K562 (cell line): ENCODE data around the gene ELP1. TPM values are rescaled to one million over a fixed set of nuclear protein-coding genes. Genes with fewer than 3 reads are reported as not detected.

ENCODE experiments used
- RBM17 ChIP-seq: fragments of 200-400 bp; formaldehyde crosslinking; IDR thresholded peaks from 2 replicates; pipeline ENCODE4 v1.6.1; 2017; ENCODE audit warnings: low read depth, mild to moderate bottlenecking, low read length, borderline replicate concordance
- RFX1 ChIP-seq: fragments of 450-650 bp; IDR thresholded peaks from 2 replicates; pipeline ENCODE4 v1.6.1; 2016; ENCODE audit warnings: mild to moderate bottlenecking, moderate library complexity
- SIX5 ChIP-seq, 2 experiments: IDR thresholded peaks; 2 replicates each; pipeline ENCODE4 v1.6.1; 2011; ENCODE audit warnings: low read length in 2 of 2, borderline replicate concordance in 1 of 2, low read depth in 1 of 2, mild to moderate bottlenecking in 1 of 2, moderate library complexity in 1 of 2; ENCODE audit not compliant: insufficient read depth in 1 of 2
- SMARCA5 ChIP-seq: fragments of 450-650 bp; IDR thresholded peaks from 2 replicates; pipeline ENCODE4 v1.6.1; 2016
- SOX6 ChIP-seq: fragments of 450-650 bp; IDR thresholded peaks from 2 replicates; pipeline ENCODE4 v1.6.1; 2014; ENCODE audit warnings: mild to moderate bottlenecking
- ZFP30 ChIP-seq: fragments of 250-450 bp; sonication (Bioruptor Pico); IDR thresholded peaks from 2 replicates; pipeline ENCODE4 v1.8.0; 2022; ENCODE audit warnings: moderate library complexity, mild to moderate bottlenecking, inconsistent platforms, borderline replicate concordance
- ZFX ChIP-seq: sonication (generic); formaldehyde crosslinking; IDR thresholded peaks from 2 replicates; pipeline ENCODE4 v1.8.0; 2022; ENCODE audit warnings: mild to moderate bottlenecking, missing genetic modification reagents, moderate library complexity
- ZKSCAN8 ChIP-seq: fragments of 200-800 bp; sonication (Bioruptor generic); IDR thresholded peaks from 2 replicates; pipeline ENCODE4 v1.6.1; 2016; ENCODE audit warnings: missing genetic modification characterization, missing compliant biosample characterization
- ZNF121 ChIP-seq: sonication (generic); formaldehyde crosslinking; conservative IDR thresholded peaks from 2 replicates; pipeline ENCODE4 v1.8.0; 2022; ENCODE audit warnings: missing genetic modification reagents
- polyA plus RNA-seq, 8 experiments: library from polyadenylated mRNA; depleted of rRNA in 4 of 8; stranded (reverse) in 5 of 8; unstranded in 3 of 8; fragments of >200 nt; fragmentation: Nextera tagmentation in 2 of 8; fragmentation: Illumina TruSeq in 1 of 8; extraction: Ambion mirVana in 2 of 8; extraction: Trizol in 1 of 8; gene quantifications; 2 replicates each; pipeline versions ENCODE4 v1.2.1 to v1.2.3, GENCODE V29; 2011 to 2014; ENCODE audit warnings: inconsistent platforms in 1 of 8, missing spikeins in 1 of 8
- total RNA-seq, 7 experiments: library from RNA; depleted of rRNA in 6 of 7; stranded (reverse); fragments of >200 nt in 6 of 7; fragmentation: Illumina TruSeq in 2 of 7; extraction: Trizol in 2 of 7; gene quantifications; 2 replicates each; pipeline versions ENCODE4 v1.2.1 to v1.2.3, GENCODE V29; 2011 to 2021; ENCODE audit warnings: low replicate concordance in 1 of 7
- TF ChIP-seq, protein P1 (sequence below): fragments of 450-650 bp; IDR thresholded peaks from 2 replicates; pipeline ENCODE4 v1.6.1; 2016; ENCODE audit warnings: low read depth
- TF ChIP-seq, protein P2 (sequence below), 3 experiments: fragments of 200-800 bp in 1 of 3; fragments of 250-450 bp in 1 of 3; fragments of 450-650 bp in 1 of 3; sonication (Bioruptor Pico) in 1 of 3; sonication (Bioruptor generic) in 1 of 3; formaldehyde crosslinking in 1 of 3; IDR thresholded peaks; 2 replicates each; pipeline versions ENCODE4 v1.6.1 to v1.8.0; 2016 to 2022; ENCODE audit warnings: mild to moderate bottlenecking in 2 of 3, missing genetic modification characterization in 2 of 3, missing compliant biosample characterization in 1 of 3, moderate library complexity in 1 of 3
- TF ChIP-seq, protein P3 (sequence below): fragments of 450-650 bp; formaldehyde crosslinking; IDR thresholded peaks from 2 replicates; pipeline ENCODE4 v1.4.0; 2020; ENCODE audit warnings: mild to moderate bottlenecking, moderate library complexity
- TF ChIP-seq, protein P4 (sequence below): sonication (generic); formaldehyde crosslinking; IDR thresholded peaks from 2 replicates; pipeline ENCODE4 v1.4.0; 2020; ENCODE audit warnings: mild to moderate bottlenecking, missing genetic modification reagents

Gene ELP1
- total and polyA plus RNA-seq, 9 of the 15 experiments (the other 6 are each of a cell fraction or from before 2014, with no cell fraction given), result 17.0 to 48.6 (median 39.7) TPM

DNA sequence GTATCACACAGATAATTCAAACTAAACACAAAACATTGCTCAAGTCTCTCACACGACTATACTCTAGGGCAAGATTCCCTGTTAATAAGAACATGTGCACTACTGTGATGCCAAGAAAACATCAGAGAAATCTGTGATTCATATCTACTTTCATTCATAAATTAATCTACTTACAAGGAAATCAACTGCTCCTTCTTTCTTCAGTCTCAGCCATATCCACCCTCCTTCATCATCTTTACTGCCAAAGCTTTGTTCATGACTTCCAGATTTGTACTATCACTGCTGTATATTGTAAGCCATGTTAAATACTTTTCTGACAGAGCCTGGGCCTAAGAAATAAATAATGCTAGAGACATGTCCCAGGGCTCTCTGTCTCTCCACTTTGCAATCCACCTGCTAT, 44.3 kb upstream of the ELP1 start (continued):
- TF ChIP-seq, protein P1, sequence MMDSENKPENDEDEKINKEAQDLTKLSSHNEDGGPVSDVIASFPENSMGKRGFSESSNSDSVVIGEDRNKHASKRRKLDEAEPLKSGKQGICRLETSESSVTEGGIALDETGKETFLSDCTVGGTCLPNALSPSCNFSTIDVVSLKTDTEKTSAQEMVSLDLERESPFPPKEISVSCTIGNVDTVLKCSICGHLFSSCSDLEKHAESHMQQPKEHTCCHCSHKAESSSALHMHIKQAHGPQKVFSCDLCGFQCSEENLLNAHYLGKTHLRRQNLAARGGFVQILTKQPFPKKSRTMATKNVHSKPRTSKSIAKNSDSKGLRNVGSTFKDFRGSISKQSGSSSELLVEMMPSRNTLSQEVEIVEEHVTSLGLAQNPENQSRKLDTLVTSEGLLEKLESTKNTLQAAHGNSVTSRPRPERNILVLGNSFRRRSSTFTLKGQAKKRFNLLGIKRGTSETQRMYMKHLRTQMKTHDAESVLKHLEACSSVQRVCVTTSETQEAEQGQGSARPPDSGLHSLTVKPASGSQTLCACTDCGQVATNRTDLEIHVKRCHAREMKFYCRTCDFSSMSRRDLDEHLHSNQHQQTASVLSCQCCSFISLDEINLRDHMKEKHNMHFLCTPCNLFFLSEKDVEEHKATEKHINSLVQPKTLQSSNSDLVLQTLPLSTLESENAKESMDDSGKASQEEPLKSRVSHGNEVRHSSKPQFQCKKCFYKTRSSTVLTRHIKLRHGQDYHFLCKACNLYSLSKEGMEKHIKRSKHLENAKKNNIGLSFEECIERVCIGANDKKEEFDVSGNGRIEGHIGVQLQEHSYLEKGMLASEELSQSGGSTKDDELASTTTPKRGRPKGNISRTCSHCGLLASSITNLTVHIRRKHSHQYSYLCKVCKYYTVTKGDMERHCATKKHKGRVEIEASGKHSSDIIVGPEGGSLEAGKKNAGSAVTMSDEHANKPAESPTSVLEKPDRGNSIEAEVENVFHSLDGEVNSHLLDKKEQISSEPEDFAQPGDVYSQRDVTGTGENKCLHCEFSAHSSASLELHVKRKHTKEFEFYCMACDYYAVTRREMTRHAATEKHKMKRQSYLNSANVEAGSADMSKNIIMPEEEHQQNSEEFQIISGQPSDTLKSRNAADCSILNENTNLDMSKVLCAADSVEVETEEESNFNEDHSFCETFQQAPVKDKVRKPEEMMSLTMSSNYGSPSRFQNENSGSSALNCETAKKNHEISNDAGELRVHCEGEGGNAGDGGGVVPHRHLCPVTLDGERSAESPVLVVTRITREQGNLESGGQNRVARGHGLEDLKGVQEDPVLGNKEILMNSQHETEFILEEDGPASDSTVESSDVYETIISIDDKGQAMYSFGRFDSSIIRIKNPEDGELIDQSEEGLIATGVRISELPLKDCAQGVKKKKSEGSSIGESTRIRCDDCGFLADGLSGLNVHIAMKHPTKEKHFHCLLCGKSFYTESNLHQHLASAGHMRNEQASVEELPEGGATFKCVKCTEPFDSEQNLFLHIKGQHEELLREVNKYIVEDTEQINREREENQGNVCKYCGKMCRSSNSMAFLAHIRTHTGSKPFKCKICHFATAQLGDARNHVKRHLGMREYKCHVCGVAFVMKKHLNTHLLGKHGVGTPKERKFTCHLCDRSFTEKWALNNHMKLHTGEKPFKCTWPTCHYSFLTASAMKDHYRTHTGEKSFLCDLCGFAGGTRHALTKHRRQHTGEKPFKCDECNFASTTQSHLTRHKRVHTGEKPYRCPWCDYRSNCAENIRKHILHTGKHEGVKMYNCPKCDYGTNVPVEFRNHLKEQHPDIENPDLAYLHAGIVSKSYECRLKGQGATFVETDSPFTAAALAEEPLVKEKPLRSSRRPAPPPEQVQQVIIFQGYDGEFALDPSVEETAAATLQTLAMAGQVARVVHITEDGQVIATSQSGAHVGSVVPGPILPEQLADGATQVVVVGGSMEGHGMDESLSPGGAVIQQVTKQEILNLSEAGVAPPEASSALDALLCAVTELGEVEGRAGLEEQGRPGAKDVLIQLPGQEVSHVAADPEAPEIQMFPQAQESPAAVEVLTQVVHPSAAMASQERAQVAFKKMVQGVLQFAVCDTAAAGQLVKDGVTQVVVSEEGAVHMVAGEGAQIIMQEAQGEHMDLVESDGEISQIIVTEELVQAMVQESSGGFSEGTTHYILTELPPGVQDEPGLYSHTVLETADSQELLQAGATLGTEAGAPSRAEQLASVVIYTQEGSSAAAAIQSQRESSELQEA, result no peak
- TF ChIP-seq, protein P2, sequence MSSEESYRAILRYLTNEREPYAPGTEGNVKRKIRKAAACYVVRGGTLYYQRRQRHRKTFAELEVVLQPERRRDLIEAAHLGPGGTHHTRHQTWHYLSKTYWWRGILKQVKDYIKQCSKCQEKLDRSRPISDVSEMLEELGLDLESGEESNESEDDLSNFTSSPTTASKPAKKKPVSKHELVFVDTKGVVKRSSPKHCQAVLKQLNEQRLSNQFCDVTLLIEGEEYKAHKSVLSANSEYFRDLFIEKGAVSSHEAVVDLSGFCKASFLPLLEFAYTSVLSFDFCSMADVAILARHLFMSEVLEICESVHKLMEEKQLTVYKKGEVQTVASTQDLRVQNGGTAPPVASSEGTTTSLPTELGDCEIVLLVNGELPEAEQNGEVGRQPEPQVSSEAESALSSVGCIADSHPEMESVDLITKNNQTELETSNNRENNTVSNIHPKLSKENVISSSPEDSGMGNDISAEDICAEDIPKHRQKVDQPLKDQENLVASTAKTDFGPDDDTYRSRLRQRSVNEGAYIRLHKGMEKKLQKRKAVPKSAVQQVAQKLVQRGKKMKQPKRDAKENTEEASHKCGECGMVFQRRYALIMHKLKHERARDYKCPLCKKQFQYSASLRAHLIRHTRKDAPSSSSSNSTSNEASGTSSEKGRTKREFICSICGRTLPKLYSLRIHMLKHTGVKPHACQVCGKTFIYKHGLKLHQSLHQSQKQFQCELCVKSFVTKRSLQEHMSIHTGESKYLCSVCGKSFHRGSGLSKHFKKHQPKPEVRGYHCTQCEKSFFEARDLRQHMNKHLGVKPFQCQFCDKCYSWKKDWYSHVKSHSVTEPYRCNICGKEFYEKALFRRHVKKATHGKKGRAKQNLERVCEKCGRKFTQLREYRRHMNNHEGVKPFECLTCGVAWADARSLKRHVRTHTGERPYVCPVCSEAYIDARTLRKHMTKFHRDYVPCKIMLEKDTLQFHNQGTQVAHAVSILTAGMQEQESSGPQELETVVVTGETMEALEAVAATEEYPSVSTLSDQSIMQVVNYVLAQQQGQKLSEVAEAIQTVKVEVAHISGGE (CRISPR knock-in tag; IDR thresholded peaks at IDR 0.05), result no peak
- TF ChIP-seq, protein P3, sequence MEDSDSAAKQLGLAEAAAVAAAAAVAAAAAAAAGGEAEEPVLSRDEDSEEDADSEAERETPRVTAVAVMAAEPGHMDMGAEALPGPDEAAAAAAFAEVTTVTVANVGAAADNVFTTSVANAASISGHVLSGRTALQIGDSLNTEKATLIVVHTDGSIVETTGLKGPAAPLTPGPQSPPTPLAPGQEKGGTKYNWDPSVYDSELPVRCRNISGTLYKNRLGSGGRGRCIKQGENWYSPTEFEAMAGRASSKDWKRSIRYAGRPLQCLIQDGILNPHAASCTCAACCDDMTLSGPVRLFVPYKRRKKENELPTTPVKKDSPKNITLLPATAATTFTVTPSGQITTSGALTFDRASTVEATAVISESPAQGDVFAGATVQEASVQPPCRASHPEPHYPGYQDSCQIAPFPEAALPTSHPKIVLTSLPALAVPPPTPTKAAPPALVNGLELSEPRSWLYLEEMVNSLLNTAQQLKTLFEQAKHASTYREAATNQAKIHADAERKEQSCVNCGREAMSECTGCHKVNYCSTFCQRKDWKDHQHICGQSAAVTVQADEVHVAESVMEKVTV, result no peak
- TF ChIP-seq RBM17 (no peak), SMARCA5 (no peak), RFX1 (no peak), SIX5 (IDR thresholded peaks at IDR 0.05; ENCODE audit: borderline replicate concordance in 1 of 2, insufficient read depth in 1 of 2, low read depth in 1 of 2, low read length in 2 of 2) (no peak), SOX6 (no peak), ZKSCAN8 (CRISPR knock-in tag) (no peak), ZFX (CRISPR knock-in tag) (no peak), ZFP30 (CRISPR knock-in tag) (no peak), ZNF121 (CRISPR knock-in tag) (no peak)
- TF ChIP-seq, protein P4, sequence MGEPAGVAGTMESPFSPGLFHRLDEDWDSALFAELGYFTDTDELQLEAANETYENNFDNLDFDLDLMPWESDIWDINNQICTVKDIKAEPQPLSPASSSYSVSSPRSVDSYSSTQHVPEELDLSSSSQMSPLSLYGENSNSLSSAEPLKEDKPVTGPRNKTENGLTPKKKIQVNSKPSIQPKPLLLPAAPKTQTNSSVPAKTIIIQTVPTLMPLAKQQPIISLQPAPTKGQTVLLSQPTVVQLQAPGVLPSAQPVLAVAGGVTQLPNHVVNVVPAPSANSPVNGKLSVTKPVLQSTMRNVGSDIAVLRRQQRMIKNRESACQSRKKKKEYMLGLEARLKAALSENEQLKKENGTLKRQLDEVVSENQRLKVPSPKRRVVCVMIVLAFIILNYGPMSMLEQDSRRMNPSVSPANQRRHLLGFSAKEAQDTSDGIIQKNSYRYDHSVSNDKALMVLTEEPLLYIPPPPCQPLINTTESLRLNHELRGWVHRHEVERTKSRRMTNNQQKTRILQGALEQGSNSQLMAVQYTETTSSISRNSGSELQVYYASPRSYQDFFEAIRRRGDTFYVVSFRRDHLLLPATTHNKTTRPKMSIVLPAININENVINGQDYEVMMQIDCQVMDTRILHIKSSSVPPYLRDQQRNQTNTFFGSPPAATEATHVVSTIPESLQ (CRISPR knock-in tag), result no peak
- TF ChIP-seq, all 486 proteins: peak for 0
